GM12875 (cell line): ENCODE results near the gene SMNDC1.

ENCODE experiments used
- H3K4me3 ChIP-seq: one replicate; pipeline ENCODE4 v1.5.1; 2011; ENCODE audit warnings: low read depth, low read length, control low read depth
- CTCF ChIP-seq: IDR thresholded peaks from 2 replicates; pipeline ENCODE4 v1.5.1; 2011; ENCODE audit warnings: low read depth, mild to moderate bottlenecking, control low read depth, inconsistent platforms, low read length, moderate library complexity, borderline replicate concordance; ENCODE audit not compliant: insufficient read depth

Gene SMNDC1

GRCh38 chr10:110304780-110305421 is at the start of gene SMNDC1:
Gene SMNDC1, minus strand, starts transcription at chr10:110304920. Its CDS starts 1,333 bp downstream, at chr10:110303587.
- peak within 1 kb of the TSS; percentile 85 for H3K4me3 ChIP-seq
- TF ChIP-seq CTCF: no peak

GRCh38 chr10:110354322-110354766 is 49.6 kb upstream of the SMNDC1 start:
- TF ChIP-seq CTCF: peak; percentile 78
- H3K4me3 ChIP-seq: no peak overlapping the region

GRCh38 chr10:110353244-110354119 is 48.8 kb upstream of the SMNDC1 start:
- H3K4me3 ChIP-seq: no peak overlapping the region
- no peak for TF ChIP-seq CTCF

GRCh38 chr10:110352930-110353243 is 48.2 kb upstream of the SMNDC1 start:
- no peak overlapping the region for H3K4me3 ChIP-seq
- no peak for TF ChIP-seq CTCF

- no peak overlapping the region for H3K4me3 ChIP-seq
- no peak for TF ChIP-seq CTCF
Observed at GRCh38 chr10:110350812-110351211, 46.1 kb upstream of the SMNDC1 start.

- no peak overlapping the region for H3K4me3 ChIP-seq
- no peak for TF ChIP-seq CTCF
Observed at GRCh38 chr10:110349831-110350230, 45.1 kb upstream of the SMNDC1 start.

- no peak for TF ChIP-seq CTCF
- H3K4me3 ChIP-seq: no peak overlapping the region
Observed at GRCh38 chr10:110349386-110349785, 44.7 kb upstream of the SMNDC1 start.
